Liver (tissue), 9 donors: Measurements from ENCODE around the gene TNFAIP8. TPM values are rescaled to one million over a fixed set of nuclear protein-coding genes. Genes with fewer than 3 reads are reported as not detected.

Source experiments
- DNase-seq: peaks from one replicate; pipeline ENCODE4 v3.0.0-alpha.2; 2017; ENCODE audit warnings: low spot score
- H3K27ac ChIP-seq, 2 donors: one replicate each; pipeline ENCODE4 v1.7.0; 2013; ENCODE audit warnings: inconsistent platforms in 2 of 2, low read length in 2 of 2, control low read depth in 1 of 2, low read depth in 1 of 2, mild to moderate bottlenecking in 1 of 2
- H3K27me3 ChIP-seq, 4 donors: one replicate each; pipeline versions ENCODE4 v1.6.1 to v1.7.0; 2013; ENCODE audit warnings: low read length in 3 of 4, inconsistent platforms in 1 of 4, mild to moderate bottlenecking in 1 of 4, moderate library complexity in 1 of 4; ENCODE audit not compliant: control insufficient read depth in 4 of 4, insufficient read depth in 4 of 4
- H3K36me3 ChIP-seq, 4 donors: one replicate each; pipeline versions ENCODE4 v1.6.1 to v1.7.0; 2013; ENCODE audit warnings: low read length in 3 of 4, mild to moderate bottlenecking in 3 of 4, low read depth in 1 of 4, moderate library complexity in 1 of 4; ENCODE audit not compliant: control insufficient read depth in 4 of 4, insufficient read depth in 3 of 4
- H3K4me1 ChIP-seq, 4 donors: one replicate each; pipeline versions ENCODE4 v1.6.1 to v1.7.0; 2013; ENCODE audit warnings: low read length in 3 of 4, mild to moderate bottlenecking in 3 of 4, moderate library complexity in 1 of 4; ENCODE audit not compliant: control insufficient read depth in 4 of 4, insufficient read depth in 4 of 4
- H3K4me3 ChIP-seq, 3 donors: one replicate each; pipeline versions ENCODE4 v1.6.1 to v1.7.0; 2013; ENCODE audit warnings: low read length in 3 of 3, control low read depth in 1 of 3, low read depth in 1 of 3, mild to moderate bottlenecking in 1 of 3
- H3K9ac ChIP-seq, 2 donors: one replicate each; pipeline ENCODE4 v1.7.0; 2013; ENCODE audit warnings: low read length in 2 of 2, mild to moderate bottlenecking in 2 of 2, moderate library complexity in 2 of 2, control low read depth in 1 of 2, low read depth in 1 of 2
- H3K9me3 ChIP-seq, 4 donors: one replicate each; pipeline versions ENCODE4 v1.6.1 to v1.7.0; 2013; ENCODE audit warnings: low read length in 3 of 4; ENCODE audit not compliant: control insufficient read depth in 4 of 4
- ATF3 ChIP-seq: IDR thresholded peaks from 2 replicates; pipeline ENCODE4 v1.6.1; 2016; ENCODE audit warnings: antibody characterized with exemption
- EGR1 ChIP-seq, 2 donors: IDR thresholded peaks; 2 replicates each; pipeline ENCODE4 v1.6.1; 2016 to 2018; ENCODE audit warnings: antibody characterized with exemption in 2 of 2, low read depth in 2 of 2
- FOXA1 ChIP-seq: IDR thresholded peaks from 2 replicates; pipeline ENCODE4 v1.6.1; 2016; ENCODE audit warnings: antibody characterized with exemption
- FOXA2 ChIP-seq: IDR thresholded peaks from 2 replicates; pipeline ENCODE4 v1.6.1; 2016; ENCODE audit warnings: antibody characterized with exemption
- GABPA ChIP-seq, 2 donors: IDR thresholded peaks in 1 of 2; conservative IDR thresholded peaks in 1 of 2; 2 replicates each; pipeline ENCODE4 v1.6.1; 2016; ENCODE audit warnings: antibody characterized with exemption in 2 of 2, mild to moderate bottlenecking in 1 of 2, moderate library complexity in 1 of 2
- HNF4A ChIP-seq, 2 donors: conservative IDR thresholded peaks; 2 replicates each; pipeline ENCODE4 v1.6.1; 2016; ENCODE audit warnings: antibody characterized with exemption in 2 of 2, mild to moderate bottlenecking in 2 of 2
- JUND ChIP-seq, 2 donors: IDR thresholded peaks; 2 replicates each; pipeline ENCODE4 v1.6.1; 2016; ENCODE audit warnings: antibody characterized with exemption in 2 of 2
- NR2F2 ChIP-seq: IDR thresholded peaks from 2 replicates; pipeline ENCODE4 v1.6.1; 2016; ENCODE audit warnings: antibody characterized with exemption
- RAD21 ChIP-seq, 2 donors: IDR thresholded peaks; 2 replicates each; pipeline ENCODE4 v1.6.1; 2016; ENCODE audit warnings: antibody characterized with exemption in 2 of 2, mild to moderate bottlenecking in 2 of 2
- REST ChIP-seq: IDR thresholded peaks from 2 replicates; pipeline ENCODE4 v1.6.1; 2016; ENCODE audit warnings: antibody characterized with exemption, mild to moderate bottlenecking
- SP1 ChIP-seq: IDR thresholded peaks from 2 replicates; pipeline ENCODE4 v1.6.1; 2018; ENCODE audit warnings: antibody characterized with exemption, mild to moderate bottlenecking
- TAF1 ChIP-seq: conservative IDR thresholded peaks from 2 replicates; pipeline ENCODE4 v1.6.1; 2016; ENCODE audit warnings: antibody characterized with exemption, mild to moderate bottlenecking
- YY1 ChIP-seq: IDR thresholded peaks from 2 replicates; pipeline ENCODE4 v1.6.1; 2016; ENCODE audit warnings: antibody characterized with exemption, mild to moderate bottlenecking
- ZBTB33 ChIP-seq: IDR thresholded peaks from 2 replicates; pipeline ENCODE4 v1.6.1; 2016; ENCODE audit warnings: antibody characterized with exemption
- WGBS: extraction: QIAGEN DNeasy Blood & Tissue Kit; methylation state at CpG from one replicate; pipeline ENCODE4 v1.1.7; 2013; 5-methylcytosine and 5-hydroxymethylcytosine counted together
- polyA plus RNA-seq, 2 donors: library from polyadenylated mRNA; stranded (reverse) in 1 of 2; unstranded in 1 of 2; fragments of 200-250 nt in 1 of 2; fragments of >200 nt in 1 of 2; fragmentation: Nextera tagmentation in 1 of 2; extraction: Ambion mirVana in 1 of 2; gene quantifications; one replicate each; pipeline versions ENCODE4 v1.2.1 to v1.2.3, GENCODE V29; 2013 to 2015
- total RNA-seq, 2 donors: library from RNA; depleted of rRNA; stranded (reverse); fragments of >200 nt; gene quantifications; one replicate each; pipeline ENCODE4 v1.2.3, GENCODE V29; 2014
- donor health status: healthy.
- donor health status: healthy.
- donor health status: healthy.
- donor health status: healthy.
- donor health status: healthy.

Gene TNFAIP8
- total and polyA plus RNA-seq, 4 donors: 2.6 to 28.6 (median 4.4) TPM

GRCh38 chr5:119368238-119368630, 12.4 kb downstream of the TNFAIP8 start (continued):
- no peak for TF ChIP-seq NR2F2

GRCh38 chr5:119370486-119370885, 14.7 kb downstream of the TNFAIP8 start:
- Histone ChIP-seq H3K9me3 (no peaks in the 10 kb centered on the region), H3K4me1 (peaks cover 0 to 6% (median 0%) of the 10 kb centered on the region in 4 donors), H3K27ac (no peak overlapping the region), H3K4me3 (no peak overlapping the region), H3K9ac (no peak overlapping the region), H3K27me3 (no peaks in the 10 kb centered on the region), H3K36me3 (no peaks in the 10 kb centered on the region)
- 86% methylated on average over 1 of the region's 1 CpG for WGBS
- TF ChIP-seq ZBTB33 (no peak), REST (no peak), HNF4A (conservative IDR thresholded peaks at IDR 0.05) (no peak), TAF1 (no peak), ATF3 (no peak), FOXA2 (no peak), EGR1 (IDR thresholded peaks at IDR 0.05; ENCODE audit: low read depth in 2 of 2) (no peak), NR2F2 (no peak), SP1 (no peak), GABPA (IDR thresholded peaks at IDR 0.05 in 1 of 2, conservative IDR thresholded peaks at IDR 0.05 in 1 of 2) (no peak), RAD21 (IDR thresholded peaks at IDR 0.05) (no peak), JUND (IDR thresholded peaks at IDR 0.05) (no peak), YY1 (no peak), FOXA1 (no peak)
- no peak for DNase-seq

- WGBS: 86% methylated on average over 4 of the region's 4 CpGs
- Histone ChIP-seq H3K4me1 (peaks cover 0 to 6% (median 0%) of the 10 kb centered on the region in 4 donors), H3K4me3 (no peak overlapping the region), H3K27me3 (no peaks in the 10 kb centered on the region), H3K27ac (no peak overlapping the region), H3K9ac (no peak overlapping the region), H3K36me3 (no peaks in the 10 kb centered on the region), H3K9me3 (no peaks in the 10 kb centered on the region)
- no peak for TF ChIP-seq REST
- no peak for TF ChIP-seq RAD21 (IDR thresholded peaks at IDR 0.05)
- no peak for TF ChIP-seq GABPA (IDR thresholded peaks at IDR 0.05 in 1 of 2, conservative IDR thresholded peaks at IDR 0.05 in 1 of 2)
- TF ChIP-seq HNF4A (conservative IDR thresholded peaks at IDR 0.05): no peak
- TF ChIP-seq ZBTB33: no peak
- TF ChIP-seq ATF3: no peak
- no peak for DNase-seq
These were observed 15.3 kb downstream of the TNFAIP8 start for GRCh38 chr5:119371146-119371545.
